Tongue (tissue), 2 donors: ENCODE data around the gene RSAD1. TPM values are rescaled to one million over a fixed set of nuclear protein-coding genes. Genes with fewer than 3 reads are reported as not detected.
"Not testable (repeated sequence)": the region's sequence is repeated elsewhere in the genome, so short reads cannot be mapped to it uniquely, and the experiment has no call there.

Experiments
- DNase-seq: peaks from one replicate; pipeline ENCODE4 v3.0.0-alpha.2; 2015
- total RNA-seq: library from RNA; depleted of rRNA; stranded (reverse); fragments of >200 nt; gene quantifications from one replicate; pipeline ENCODE4 v1.2.3, GENCODE V29; 2014

RSAD1 gene
- total RNA-seq, 1 donor from 2014 or later = 33.5 TPM

DNA sequence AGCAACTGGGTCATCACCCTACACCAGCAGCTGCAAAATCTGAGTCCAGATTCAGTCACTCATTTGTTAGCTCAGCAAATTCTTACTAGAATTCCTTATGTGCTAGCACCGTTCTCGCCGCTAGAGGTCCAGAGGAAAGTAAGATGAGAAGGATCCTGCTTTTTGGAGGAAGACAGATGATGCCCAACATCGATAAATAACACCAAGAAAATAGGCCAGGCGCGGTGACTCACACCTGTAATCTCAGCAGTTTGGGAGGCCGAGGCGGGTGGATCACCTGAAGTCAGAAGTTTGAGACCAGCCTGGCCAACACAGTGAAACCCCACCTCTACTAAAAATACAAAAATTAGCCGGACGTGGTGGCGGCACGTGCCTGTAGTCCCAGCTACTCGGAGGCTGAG lies 5.9 kb upstream of the RSAD1 start:
- DNase-seq = peak; percentile 62

DNA sequence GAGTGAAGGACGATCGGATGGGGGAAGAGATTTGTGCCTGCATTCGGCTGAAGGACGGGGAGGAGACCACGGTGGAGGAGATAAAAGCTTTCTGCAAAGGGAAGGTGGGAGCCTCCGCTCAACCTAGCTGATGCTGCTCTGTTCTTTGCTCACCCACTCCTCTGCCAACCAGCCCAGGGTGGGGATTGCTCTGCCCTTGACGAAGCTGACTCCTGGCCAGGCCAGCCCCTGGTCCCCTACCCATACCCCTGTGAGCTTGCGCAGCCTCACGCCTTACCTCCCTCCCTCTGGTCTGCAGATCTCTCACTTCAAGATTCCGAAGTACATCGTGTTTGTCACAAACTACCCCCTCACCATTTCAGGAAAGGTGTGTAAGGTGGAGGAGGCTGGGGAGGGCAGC lies 4.8 kb upstream of the RSAD1 start:
- DNase-seq = no peak

DNA sequence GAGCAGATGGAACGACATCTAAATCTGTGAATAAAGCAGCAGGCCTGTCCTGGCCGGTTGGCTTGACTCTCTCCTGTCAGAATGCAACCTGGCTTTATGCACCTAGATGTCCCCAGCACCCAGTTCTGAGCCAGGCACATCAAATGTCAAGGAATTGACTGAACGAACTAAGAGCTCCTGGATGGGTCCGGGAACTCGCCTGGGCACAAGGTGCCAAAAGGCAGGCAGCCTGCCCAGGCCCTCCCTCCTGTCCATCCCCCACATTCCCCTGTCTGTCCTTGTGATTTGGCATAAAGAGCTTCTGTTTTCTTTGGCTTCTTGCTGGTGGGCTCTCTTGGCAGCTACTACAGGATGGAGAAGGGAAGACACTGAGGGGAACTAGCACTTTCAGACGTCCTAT lies 4.1 kb upstream of the RSAD1 start:
- no peak for DNase-seq

DNA sequence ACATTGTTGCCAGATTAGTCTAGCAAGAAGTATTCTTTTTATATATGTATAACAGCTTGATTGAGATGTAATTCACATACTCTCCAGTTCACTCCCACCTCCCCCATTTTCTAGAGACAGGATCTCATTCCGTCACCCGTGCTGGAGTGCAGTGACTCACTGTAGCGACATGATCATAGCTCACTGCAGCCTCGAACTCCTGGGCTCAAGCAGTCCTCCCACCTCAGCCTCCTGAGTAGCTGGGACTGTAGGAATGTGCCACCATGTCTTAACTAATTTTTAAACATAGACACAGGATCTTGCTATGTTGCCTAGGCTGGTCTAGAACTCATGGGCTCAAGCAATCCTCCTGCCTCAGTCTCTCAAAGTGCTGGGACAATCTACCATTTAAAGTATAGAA lies 3.3 kb upstream of the RSAD1 start:
- no peak for DNase-seq

DNA sequence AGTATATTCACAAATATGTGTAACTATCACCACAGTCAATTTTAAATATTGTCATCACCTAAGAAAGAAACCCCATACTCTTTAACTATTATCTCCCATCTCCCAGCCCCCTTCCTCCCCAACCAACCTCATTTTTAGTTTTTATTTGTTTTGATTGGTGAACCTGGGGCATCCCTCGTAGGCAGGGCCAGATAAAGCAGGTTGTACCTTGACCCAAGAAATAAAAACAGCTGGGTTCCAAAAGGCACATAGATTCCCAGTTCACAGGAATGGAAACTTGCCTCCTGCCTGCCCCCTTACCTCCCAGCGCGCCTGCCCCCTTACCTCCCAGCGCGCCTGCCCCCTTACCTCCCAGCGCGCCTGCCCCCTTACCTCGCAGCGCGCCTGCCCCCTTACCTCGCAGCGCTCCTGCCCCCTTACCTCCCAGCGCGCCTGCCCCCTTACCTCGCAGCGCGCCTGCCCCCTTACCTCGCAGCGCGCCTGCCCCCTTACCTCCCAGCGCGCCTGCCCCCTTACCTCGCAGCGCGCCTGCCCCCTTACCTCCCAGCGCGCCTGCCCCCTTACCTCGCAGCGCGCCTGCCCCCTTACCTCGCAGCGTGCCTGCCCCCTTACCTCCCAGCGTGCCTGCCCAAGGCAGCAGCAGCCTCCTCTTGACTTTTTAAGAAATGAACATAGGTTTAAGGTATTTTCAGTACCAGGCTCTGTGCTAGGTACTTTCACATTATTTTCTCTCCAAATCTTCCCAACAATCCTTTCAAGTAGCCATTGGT lies 2.7 kb upstream of the RSAD1 start:
- DNase-seq = not testable (repeated sequence)

DNA sequence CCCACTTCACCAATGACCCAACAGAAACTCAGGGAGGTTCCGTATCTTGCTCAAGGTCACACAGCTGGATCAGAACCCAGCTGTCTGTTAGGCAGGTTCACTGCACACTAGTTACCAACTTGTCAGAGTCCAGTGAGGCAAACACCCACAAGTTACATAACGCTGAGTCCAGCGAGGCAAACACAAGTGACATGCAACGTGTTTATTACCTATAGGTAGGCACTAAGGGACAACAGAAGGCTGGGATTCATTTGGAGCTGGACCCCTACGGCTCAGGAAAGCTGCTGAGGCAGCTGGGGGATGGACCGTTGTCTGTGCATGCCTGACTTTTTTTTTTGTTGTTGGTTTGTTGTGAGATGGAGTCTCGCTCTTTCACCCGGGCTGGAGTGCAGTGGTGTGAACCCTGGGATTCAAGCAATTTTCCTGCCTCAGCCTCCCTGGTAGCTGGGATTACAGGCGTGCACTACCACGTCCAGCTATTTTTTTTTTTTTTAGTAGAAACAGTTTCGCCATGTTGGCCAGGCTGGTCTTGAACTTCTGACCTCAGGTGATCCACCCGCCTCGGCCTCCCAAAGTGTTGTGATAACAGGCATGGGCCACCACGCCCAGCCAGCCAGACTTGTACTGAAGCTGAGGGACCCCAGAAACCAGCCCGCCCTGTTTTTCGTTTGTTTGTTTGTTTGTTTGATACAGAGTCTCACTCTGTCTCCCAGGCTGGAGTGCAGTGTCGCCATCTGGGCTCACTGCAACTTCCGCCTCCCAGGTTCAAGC lies 1.9 kb upstream of the RSAD1 start:
- no peak for DNase-seq

DNA sequence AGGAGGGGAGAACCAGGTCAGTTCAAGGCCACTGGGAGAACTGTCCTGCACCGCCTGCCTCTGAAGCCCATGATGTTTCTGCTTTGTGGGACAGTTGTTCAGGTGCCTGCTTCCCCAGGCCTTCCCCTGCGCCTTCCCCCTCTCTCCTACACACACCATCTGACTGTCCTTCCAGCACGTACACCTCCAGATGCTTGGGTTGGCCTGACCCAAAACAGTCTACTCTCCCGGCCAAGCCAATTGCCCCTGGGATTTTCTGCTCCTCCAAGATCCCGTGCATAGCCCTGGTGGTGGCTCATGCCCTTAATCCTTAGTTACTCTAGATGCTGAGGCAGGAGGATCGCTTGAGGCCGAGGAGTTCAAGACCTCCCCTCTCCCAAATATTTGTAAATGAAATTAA lies 684 bp upstream of the RSAD1 start:
- no peak for DNase-seq

DNA sequence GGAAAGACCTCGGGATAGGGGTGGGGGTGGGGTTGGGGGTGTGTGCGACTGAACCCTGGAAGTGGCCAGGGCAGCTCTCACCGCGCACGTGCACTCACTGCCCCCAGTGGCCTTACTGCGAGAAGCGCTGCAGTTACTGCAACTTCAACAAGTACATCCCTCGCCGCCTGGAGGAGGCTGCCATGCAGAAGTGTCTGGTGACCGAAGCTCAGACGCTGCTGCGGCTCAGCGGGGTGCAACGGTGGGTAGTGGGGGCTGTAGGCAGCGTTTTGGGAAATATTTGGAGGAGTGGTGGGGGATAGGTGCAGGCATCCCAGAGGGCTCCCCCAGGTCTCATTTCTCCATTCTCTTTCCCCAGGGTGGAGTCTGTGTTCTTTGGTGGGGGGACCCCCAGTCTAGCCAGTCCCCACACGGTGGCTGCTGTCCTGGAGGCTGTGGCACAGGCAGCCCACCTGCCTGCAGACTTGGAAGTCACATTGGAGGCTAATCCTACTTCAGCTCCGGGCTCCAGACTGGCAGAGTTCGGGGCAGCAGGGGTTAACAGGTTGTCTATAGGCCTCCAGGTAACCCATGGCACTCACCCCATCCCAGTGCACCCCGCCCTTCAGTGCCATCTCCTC lies 972 bp downstream of the RSAD1 start:
- DNase-seq = peak; percentile 86

DNA sequence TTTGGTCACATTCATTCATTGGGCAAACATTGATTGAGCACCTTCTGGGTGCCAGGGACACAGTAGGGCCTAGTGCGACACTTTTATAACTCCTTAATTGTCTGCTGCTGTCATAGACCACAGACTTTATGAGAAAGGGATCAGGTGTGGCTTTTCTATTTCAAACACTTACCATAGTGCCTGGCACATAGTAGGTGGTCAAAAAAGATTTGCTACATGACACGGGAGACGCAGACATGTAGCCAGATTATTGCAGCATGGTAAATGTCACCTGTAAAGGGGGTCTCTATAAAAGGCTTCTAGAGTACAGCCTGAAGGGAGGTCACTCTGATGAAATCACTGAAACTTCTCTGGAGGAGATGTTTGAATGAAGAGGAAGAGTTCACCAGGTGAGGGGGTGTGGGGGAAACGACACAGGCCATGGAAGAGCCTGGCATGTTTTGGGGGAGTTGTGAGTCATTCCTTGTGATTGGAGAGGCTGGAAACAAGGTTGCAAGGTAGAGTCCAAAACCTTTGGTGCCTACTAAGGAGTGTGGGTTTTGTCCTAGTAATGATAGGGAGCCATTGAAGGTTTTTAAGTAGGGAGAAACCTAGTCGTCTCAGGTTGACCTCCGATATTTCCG lies 1.6 kb downstream of the RSAD1 start:
- no peak for DNase-seq

DNA sequence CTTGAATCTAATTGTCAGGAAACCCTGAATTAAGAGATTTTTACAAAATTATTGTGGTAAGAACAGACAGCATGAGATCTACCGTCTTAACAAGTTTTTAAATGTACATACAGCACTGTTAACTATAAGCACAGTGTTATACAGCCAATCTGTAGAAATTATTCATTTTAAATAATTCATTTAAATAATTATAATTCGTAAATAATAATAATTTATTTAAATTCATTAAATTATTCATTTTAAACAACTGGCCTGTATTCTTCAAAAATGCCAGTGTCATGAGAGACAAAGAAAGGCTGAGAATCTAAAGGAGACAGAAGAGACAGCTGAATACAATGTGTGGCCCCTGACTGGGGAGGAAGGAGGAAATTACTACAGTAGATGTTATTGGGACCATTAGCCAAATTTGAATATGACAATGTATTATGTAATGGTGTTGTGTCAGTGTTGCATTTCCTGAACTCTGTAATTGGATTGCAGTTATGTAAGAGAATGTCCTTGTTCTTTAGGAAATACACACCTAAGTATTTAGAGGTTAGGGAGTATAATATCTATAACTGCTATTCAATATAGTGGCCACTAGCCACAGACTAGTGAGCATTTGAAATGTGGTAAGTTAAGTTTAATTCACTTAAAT lies 2.3 kb downstream of the RSAD1 start:
- DNase-seq = no peak

DNA sequence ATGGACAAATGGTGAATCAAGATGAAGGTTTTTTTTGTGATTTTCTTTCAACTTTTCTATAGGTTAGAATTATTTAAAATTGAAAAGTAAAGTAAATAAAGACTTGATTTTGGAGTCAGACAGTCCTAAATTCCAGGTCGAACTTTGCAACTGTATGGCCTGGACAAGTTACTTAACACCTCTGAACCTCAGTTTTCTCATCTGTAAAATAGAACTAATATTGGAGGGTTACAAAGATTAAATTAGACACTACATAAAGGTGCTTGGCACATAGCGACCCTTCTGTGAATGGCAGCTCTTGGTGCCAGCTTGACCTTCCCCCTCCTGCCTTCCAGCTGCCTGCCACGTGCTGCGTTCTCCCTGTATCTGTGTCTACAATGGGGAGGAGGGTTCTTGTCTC lies 3.0 kb downstream of the RSAD1 start:
- DNase-seq = no peak

DNA sequence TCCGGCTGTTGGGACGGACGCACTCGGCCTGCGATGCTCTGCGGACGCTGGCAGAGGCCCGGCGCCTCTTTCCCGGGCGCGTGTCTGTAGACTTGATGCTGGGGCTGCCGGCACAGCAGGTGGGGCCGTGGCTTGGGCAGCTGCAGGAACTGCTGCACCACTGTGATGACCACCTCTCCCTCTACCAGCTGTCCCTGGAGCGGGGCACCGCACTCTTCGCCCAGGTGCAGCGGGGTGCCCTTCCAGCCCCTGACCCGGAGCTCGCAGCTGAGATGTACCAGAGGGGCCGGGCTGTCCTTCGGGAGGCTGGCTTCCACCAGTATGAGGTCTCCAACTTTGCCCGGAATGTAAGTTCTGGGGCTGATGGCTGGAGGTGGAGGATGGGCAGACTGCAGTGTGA lies 3.5 kb downstream of the RSAD1 start:
- DNase-seq = no peak

DNA sequence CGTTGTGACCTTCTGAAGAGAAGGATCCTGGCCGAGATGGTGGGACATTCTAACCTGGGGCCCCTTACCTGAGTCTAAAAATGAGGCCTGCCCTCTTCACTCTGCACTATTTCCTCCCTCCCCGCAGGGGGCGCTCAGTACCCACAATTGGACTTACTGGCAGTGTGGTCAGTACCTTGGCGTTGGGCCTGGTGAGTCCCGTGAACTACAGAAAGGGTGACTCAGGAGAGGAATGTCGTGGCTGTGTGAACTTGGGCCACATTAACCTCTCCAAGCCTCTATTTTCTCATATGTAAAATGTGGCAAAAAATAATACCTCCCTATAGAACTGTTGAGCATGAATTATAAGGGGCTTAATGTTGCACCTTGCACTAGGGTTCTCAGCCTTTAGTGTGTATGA lies 3.9 kb downstream of the RSAD1 start:
- peak; percentile 90 for DNase-seq

DNA sequence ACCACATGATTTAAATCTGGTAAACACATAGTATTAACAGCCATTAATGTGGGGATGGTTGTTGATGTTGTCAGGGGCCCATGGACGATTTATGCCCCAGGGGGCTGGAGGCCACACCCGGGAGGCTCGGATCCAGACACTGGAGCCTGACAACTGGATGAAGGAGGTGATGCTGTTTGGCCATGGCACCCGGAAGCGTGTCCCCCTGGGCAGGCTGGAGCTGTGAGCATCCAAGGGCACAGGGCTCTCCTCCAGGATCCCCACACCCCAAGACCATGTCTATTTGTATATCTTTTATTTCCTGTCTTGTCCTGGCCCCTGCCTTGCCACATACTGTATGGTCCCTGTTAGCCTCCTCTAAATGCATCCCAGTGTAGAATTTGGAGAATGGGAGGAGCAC lies 4.6 kb downstream of the RSAD1 start:
- DNase-seq = no peak

DNA sequence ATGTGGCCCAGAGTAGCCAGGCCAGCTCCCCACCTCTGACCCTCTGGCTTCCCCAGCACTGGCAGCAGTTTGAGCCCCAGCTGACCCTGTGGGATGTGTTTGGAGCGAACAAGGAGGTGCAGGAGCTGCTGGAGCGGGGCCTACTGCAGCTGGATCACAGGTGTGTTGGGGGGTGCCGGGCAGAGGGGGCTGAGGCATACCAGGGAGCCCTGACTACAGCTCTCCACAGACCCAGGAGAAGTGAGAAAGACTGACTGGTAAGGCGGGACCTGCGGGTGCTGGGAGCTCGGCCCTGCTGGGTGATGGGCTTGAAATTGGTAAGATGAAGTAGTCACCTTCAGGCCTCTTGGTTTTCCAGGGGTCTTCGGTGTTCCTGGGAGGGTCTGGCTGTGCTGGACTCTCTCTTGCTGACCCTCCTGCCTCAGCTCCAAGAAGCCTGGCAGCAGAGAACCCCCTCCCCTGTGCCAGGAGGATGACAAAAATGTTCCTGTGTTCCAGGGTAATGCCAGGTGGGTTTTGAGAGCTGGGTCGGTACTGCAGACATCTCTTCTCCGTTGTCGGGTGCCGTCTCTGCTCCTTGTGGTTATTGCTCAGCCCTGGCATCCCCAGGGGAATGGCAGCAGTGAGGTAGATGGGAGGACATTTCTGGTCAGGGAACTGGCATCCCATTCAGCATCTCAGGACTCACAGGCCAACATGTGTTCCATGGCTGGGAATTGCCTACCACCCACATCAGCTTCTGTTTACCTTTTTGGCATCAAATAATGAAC lies 5.9 kb downstream of the RSAD1 start:
- no peak for DNase-seq

DNA sequence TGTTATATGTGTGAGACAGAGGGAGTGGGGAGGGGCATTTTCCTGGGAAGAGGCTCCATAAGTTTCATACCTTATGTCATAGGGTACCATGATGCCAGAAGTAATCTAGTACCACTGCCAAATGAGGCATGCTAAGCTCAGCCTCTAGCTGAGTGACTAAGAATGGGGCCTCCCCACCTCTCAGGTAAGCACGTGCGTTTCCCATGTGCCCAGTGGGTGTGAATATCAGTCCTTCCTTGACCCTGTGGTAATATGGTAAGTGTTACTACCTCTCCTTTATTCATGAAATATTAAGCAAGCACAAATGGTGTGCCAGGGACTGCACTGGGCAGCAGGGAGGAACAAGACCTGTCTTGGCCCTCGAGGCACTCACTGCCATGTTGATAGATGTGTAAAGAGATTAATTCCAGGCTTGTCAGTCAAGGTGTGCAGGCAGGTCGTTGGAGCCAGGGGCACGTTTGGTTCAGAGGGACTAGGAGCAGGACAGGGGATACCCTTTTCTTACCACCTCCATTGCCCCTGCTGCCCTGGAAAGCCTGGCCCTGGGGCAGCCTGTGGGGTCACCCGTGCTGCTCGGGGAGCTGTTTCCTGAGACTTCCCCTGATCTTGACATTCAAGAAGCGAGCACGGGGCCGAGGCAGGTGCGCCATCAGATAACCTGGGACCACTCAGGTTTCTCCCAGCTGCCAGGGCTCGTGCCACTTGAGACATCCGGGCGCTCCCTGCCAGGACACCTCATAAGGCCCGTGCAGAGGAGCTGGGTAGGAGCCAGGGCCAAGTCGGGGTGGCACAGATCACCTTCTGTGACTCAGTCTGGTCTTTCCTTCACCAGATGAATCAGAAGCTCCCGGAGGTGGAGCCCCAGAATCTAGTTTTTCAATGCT lies 8.8 kb downstream of the RSAD1 start:
- no peak for DNase-seq

DNA sequence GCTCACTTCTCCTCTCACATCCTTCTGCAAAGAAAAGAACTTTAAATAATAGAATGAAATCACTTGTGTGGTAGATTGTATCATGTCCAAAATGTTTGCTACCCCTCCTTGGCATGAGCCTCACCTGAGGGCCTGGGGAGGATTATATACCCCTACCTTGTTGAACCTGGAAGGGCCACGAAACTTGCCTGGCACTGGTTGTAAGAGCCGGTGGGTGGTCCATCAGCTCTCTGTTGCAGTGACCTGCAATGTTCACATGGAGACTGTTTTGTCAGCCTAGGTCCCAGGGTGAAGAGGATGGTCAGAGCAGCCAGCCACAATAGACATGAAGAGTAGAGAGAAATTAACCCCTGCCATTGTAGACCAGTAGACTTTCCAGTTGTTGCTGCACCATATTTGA lies 10.2 kb downstream of the RSAD1 start:
- DNase-seq = no peak

DNA sequence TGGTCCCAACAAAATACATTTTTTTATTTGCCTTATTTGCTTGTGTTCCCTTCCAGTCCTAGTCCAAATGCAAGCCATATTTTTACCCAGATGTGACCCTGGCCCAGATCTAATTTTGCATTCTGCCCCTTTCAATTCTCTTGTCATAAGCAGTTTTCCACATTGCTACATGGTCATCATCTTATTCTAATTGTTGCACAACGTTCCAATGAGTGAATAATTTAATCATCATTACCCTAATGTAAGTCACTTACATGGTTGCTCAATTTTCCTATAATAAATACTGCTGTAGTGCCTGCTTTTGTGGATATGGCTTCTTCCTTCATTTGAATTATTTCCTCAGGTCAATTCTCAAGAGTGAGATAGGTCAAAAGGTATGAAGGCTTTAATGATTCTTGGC lies 12.8 kb downstream of the RSAD1 start:
- DNase-seq = no peak

DNA sequence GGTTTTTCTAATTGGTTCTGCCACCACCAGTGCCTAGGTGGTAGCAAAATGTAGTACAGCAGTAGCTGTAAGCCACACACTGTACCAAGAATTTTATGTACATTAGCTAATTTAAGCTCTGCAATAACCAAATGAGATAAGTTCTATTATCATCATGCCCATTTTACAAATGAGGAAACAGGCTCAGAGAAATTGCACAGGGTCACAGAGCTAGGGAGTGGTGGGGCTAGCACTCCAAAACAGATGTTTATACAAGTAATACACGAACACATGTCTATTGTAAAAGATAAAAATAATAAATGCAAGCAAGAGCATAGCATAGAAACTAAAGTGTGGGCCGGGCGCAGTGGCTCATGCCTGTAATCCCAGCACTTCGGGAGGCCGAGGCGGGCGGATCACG lies 13.6 kb downstream of the RSAD1 start:
- DNase-seq = no peak

DNA sequence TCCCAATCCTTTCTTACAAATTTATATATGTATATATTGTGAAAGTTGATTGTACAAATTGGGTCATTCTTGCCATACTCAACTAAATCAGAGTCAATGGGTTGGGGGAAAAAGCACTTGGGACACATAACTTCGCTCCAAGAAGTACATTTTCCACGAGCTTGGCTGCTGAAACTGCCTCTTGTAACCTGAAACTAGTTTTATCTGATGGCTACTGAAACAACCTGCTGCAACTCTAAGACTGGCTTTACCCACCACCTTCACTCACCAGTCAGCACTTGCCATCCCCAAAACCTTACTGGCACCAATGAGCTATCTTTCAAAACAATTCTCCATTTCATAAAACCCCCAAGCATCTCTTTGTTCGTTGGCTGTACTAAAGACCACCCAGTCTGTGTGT lies 15.1 kb downstream of the RSAD1 start:
- no peak for DNase-seq
